ENCODE results near the gene KIF4A. TPM values are rescaled to one million over a fixed set of nuclear protein-coding genes. Genes with fewer than 3 reads are reported as not detected.
"Not testable (repeated sequence)": the region's sequence is repeated elsewhere in the genome, so short reads cannot be mapped to it uniquely, and the experiment has no call there.

The KIF4A gene
- total RNA-seq, 1 donor from 2014 or later, result 2.2 TPM

- no peak overlapping the region for H3K4me3 ChIP-seq
- TF ChIP-seq POLR2A (IDR thresholded peaks at IDR 0.05), result no peak
- no peak for TF ChIP-seq POLR2AphosphoS5 (IDR thresholded peaks at IDR 0.05; ENCODE audit: insufficient read depth in 1 of 2, low read depth in 1 of 2)
- TF ChIP-seq, protein P1, sequence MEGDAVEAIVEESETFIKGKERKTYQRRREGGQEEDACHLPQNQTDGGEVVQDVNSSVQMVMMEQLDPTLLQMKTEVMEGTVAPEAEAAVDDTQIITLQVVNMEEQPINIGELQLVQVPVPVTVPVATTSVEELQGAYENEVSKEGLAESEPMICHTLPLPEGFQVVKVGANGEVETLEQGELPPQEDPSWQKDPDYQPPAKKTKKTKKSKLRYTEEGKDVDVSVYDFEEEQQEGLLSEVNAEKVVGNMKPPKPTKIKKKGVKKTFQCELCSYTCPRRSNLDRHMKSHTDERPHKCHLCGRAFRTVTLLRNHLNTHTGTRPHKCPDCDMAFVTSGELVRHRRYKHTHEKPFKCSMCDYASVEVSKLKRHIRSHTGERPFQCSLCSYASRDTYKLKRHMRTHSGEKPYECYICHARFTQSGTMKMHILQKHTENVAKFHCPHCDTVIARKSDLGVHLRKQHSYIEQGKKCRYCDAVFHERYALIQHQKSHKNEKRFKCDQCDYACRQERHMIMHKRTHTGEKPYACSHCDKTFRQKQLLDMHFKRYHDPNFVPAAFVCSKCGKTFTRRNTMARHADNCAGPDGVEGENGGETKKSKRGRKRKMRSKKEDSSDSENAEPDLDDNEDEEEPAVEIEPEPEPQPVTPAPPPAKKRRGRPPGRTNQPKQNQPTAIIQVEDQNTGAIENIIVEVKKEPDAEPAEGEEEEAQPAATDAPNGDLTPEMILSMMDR (IDR thresholded peaks at IDR 0.05), result no peak
- H3K36me3 ChIP-seq, result no peaks in the 10 kb centered on the region
- H3K9me3 ChIP-seq, result no peaks in the 10 kb centered on the region
- H3K27ac ChIP-seq, result no peak overlapping the region
- H3K27me3 ChIP-seq, result no peaks in the 10 kb centered on the region
- intact Hi-C loops (cut with DNase I), result no loop called here
- DNase-seq (ENCODE audit: extremely low spot score in 2 of 2), result no peak
- no peaks in the 10 kb centered on the region for H3K4me1 ChIP-seq
These were observed 23.6 kb downstream of the KIF4A start for GRCh38 chrX:70313503-70313902.

GRCh38 chrX:70322784-70323183 lies 32.9 kb downstream of the KIF4A start:
- DNase-seq (ENCODE audit: extremely low spot score in 2 of 2), result no peak

DNA sequence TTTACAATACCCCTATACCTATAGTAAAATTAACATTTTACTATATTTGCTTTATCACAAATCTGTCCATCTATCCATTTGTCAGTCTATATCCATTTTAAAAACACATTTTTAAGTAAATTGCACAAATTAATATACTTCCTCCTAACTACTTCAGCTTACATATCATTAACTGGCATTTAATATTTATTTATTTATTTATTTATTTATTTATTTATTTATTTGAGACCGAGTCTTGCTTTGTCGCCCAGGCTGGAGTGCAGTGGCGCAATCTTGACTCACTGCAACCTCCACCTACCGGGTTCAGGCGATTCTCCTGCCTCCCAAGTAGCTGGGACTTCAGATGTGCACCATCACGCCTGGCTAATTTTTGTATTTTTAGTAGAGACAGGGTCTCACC lies 33.7 kb downstream of the KIF4A start:
- DNase-seq (ENCODE audit: extremely low spot score in 2 of 2); intact Hi-C loops (cut with DNase I); H3K4me3 ChIP-seq; H3K9me3 ChIP-seq; H3K27me3 ChIP-seq; H3K36me3 ChIP-seq; H3K27ac ChIP-seq; H3K4me1 ChIP-seq: not testable (repeated sequence)

More at GRCh38 chrX:70322784-70323183, 32.9 kb downstream of the KIF4A start:
- no peaks in the 10 kb centered on the region for H3K9me3 ChIP-seq
- no peaks in the 10 kb centered on the region for H3K4me1 ChIP-seq
- no peaks in the 10 kb centered on the region for H3K27me3 ChIP-seq
- H3K36me3 ChIP-seq, result no peaks in the 10 kb centered on the region
- TF ChIP-seq POLR2AphosphoS5 (IDR thresholded peaks at IDR 0.05; ENCODE audit: insufficient read depth in 1 of 2, low read depth in 1 of 2), result no peak
- TF ChIP-seq, protein P1 (IDR thresholded peaks at IDR 0.05), result no peak
- TF ChIP-seq POLR2A (IDR thresholded peaks at IDR 0.05), result no peak
- no peak overlapping the region for H3K4me3 ChIP-seq
- no peak overlapping the region for H3K27ac ChIP-seq
- intact Hi-C loops (cut with DNase I), result no loop called here

- DNase-seq (ENCODE audit: extremely low spot score in 2 of 2), result no peak
- Histone ChIP-seq H3K27me3 (no peaks in the 10 kb centered on the region), H3K4me3 (no peak overlapping the region), H3K9me3 (no peaks in the 10 kb centered on the region), H3K4me1 (no peaks in the 10 kb centered on the region), H3K27ac (no peak overlapping the region), H3K36me3 (no peaks in the 10 kb centered on the region)
- intact Hi-C loops (cut with DNase I), result no loop called here
- TF ChIP-seq POLR2A (IDR thresholded peaks at IDR 0.05) (no peak), POLR2AphosphoS5 (IDR thresholded peaks at IDR 0.05; ENCODE audit: insufficient read depth in 1 of 2, low read depth in 1 of 2) (no peak)
- TF ChIP-seq, protein P1 (IDR thresholded peaks at IDR 0.05), result no peak
These were observed 34.4 kb downstream of the KIF4A start for GRCh38 chrX:70324326-70324725.

- H3K4me3 ChIP-seq, result no peak overlapping the region
- no peaks in the 10 kb centered on the region for H3K4me1 ChIP-seq
- H3K36me3 ChIP-seq, result no peaks in the 10 kb centered on the region
- TF ChIP-seq, protein P1 (IDR thresholded peaks at IDR 0.05), result no peak
- TF ChIP-seq POLR2AphosphoS5 (IDR thresholded peaks at IDR 0.05; ENCODE audit: insufficient read depth in 1 of 2, low read depth in 1 of 2) (no peak), POLR2A (IDR thresholded peaks at IDR 0.05) (no peak)
- no peak overlapping the region for H3K27ac ChIP-seq
- no peak for DNase-seq (ENCODE audit: extremely low spot score in 2 of 2)
- no peaks in the 10 kb centered on the region for H3K9me3 ChIP-seq
- H3K27me3 ChIP-seq, result no peaks in the 10 kb centered on the region
- intact Hi-C loops (cut with DNase I), result no loop called here
These were observed 41.3 kb downstream of the KIF4A start for GRCh38 chrX:70331161-70331560.

- Histone ChIP-seq H3K27ac (no peak overlapping the region), H3K27me3 (no peaks in the 10 kb centered on the region), H3K36me3 (no peaks in the 10 kb centered on the region), H3K4me1 (no peaks in the 10 kb centered on the region), H3K9me3 (no peaks in the 10 kb centered on the region), H3K4me3 (no peak overlapping the region)
- intact Hi-C loops (cut with DNase I), result no loop called here
- TF ChIP-seq POLR2AphosphoS5 (IDR thresholded peaks at IDR 0.05; ENCODE audit: insufficient read depth in 1 of 2, low read depth in 1 of 2) (no peak), POLR2A (IDR thresholded peaks at IDR 0.05) (no peak)
- TF ChIP-seq, protein P1 (IDR thresholded peaks at IDR 0.05), result no peak
- DNase-seq (ENCODE audit: extremely low spot score in 2 of 2), result no peak
These were observed 42.7 kb downstream of the KIF4A start for GRCh38 chrX:70332600-70332999.

Data from vagina (tissue), 2 donors.